ENCODE results near the gene DYNC1H1.

DYNC1H1 gene

DNA sequence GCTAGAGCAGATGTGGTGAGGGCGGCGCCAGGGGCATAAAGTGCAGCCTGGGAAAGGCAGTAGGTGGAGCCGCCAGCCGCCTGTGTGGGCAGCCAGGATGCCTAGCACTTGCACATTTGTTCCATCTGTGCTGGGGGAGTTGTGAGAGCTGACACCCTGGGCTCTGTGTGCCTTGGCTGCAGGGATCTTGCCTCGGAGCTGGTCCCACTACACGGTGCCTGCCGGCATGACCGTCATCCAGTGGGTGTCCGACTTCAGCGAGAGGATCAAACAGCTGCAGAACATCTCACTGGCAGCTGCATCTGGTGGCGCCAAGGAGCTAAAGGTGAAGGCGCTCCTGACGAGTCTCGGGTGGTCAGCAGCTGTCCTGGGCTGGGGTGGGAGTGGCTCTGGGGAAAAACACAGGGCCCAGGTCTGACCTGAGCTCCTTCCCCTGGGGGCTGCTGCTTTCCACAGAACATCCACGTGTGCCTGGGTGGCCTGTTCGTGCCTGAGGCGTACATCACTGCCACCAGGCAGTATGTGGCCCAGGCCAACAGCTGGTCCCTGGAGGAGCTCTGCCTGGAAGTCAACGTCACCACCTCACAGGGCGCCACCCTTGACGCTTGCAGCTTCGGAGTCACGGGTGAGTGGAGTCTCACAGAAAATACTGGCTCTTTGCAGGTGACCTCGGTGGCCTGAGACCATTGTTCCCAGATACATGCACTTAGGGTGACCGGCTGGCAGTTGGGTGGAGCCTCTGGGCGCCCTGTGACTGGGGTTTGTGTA is 85.1 kb downstream of the DYNC1H1 start:
- DNase-seq (ENCODE audit: low read depth): no peak
- TF ChIP-seq, protein P1, sequence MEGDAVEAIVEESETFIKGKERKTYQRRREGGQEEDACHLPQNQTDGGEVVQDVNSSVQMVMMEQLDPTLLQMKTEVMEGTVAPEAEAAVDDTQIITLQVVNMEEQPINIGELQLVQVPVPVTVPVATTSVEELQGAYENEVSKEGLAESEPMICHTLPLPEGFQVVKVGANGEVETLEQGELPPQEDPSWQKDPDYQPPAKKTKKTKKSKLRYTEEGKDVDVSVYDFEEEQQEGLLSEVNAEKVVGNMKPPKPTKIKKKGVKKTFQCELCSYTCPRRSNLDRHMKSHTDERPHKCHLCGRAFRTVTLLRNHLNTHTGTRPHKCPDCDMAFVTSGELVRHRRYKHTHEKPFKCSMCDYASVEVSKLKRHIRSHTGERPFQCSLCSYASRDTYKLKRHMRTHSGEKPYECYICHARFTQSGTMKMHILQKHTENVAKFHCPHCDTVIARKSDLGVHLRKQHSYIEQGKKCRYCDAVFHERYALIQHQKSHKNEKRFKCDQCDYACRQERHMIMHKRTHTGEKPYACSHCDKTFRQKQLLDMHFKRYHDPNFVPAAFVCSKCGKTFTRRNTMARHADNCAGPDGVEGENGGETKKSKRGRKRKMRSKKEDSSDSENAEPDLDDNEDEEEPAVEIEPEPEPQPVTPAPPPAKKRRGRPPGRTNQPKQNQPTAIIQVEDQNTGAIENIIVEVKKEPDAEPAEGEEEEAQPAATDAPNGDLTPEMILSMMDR (IDR thresholded peaks at IDR 0.05; ENCODE audit: low read length, missing control alignments): no peak

DNA sequence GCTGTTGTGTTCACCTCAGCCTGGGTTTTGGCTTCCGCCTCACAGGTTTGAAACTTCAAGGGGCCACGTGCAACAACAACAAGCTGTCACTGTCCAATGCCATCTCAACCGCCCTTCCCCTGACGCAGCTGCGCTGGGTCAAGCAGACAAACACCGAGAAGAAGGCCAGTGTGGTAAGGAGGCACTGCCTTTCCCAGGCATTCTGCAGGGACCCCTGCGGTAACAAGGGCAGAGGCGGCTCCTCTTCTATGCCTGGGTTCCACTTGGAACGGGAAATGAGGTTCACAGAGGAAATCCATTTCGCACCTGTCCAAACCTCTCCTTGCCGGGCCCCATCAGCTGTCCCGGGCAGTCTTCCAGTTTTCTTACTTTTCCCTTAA is 85.6 kb downstream of the DYNC1H1 start:
- no peak for DNase-seq (ENCODE audit: low read depth)
- TF ChIP-seq, protein P1 (IDR thresholded peaks at IDR 0.05; ENCODE audit: low read length, missing control alignments): no peak
- H3K4me3 ChIP-seq (replicated peaks; ENCODE audit: low read depth, low read length): no peak overlapping the region

More for the DNA sequence above, 85.1 kb downstream of the DYNC1H1 start:
- H3K4me3 ChIP-seq (replicated peaks; ENCODE audit: low read depth, low read length): no peak overlapping the region

DNA sequence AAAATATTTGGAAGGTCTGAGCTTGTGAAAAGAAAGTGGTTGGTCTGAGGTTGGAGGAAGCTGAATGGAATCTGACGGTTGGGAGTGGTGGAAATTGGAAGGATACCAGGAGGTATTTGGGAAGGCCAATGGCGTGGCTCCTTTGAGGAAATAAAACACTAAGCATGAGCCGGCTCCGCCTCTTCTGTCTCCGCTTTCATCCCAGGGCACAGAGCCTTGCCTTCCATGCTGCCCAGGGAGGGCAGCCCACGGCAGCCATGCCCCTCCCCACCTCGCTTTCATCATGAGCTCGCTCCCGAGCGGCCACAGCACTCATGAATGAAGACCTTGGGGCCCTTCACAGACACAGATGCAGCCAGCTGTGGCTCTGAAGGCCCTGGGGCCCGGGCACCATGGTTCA is 86.3 kb downstream of the DYNC1H1 start:
- H3K4me3 ChIP-seq (replicated peaks; ENCODE audit: low read depth, low read length): no peak overlapping the region
- no peak for DNase-seq (ENCODE audit: low read depth)
- TF ChIP-seq, protein P1 (IDR thresholded peaks at IDR 0.05; ENCODE audit: low read length, missing control alignments): no peak

DNA sequence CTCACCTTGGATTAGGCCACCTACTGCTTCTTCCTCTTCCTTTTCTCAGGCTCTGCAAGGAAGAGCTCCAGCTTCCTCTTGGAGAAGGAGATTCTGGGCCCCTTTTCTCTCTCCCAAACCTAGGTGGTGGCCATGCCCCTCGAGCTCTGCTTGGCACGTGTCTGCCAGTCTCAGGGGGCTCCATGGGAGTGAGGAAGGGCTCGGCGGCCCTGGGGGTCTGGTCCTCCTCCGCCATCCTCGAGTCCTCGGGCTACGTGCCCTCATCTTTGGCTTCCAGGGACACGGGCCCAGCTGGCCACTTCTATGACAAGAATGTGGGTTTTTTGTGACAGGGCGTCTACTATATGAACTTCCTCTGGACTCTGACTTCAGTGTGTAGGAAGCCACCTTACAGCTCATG is 88.1 kb downstream of the DYNC1H1 start:
- no peak overlapping the region for H3K4me3 ChIP-seq (replicated peaks; ENCODE audit: low read depth, low read length)
- no peak for DNase-seq (ENCODE audit: low read depth)
- TF ChIP-seq, protein P1 (IDR thresholded peaks at IDR 0.05; ENCODE audit: low read length, missing control alignments): no peak

DNA sequence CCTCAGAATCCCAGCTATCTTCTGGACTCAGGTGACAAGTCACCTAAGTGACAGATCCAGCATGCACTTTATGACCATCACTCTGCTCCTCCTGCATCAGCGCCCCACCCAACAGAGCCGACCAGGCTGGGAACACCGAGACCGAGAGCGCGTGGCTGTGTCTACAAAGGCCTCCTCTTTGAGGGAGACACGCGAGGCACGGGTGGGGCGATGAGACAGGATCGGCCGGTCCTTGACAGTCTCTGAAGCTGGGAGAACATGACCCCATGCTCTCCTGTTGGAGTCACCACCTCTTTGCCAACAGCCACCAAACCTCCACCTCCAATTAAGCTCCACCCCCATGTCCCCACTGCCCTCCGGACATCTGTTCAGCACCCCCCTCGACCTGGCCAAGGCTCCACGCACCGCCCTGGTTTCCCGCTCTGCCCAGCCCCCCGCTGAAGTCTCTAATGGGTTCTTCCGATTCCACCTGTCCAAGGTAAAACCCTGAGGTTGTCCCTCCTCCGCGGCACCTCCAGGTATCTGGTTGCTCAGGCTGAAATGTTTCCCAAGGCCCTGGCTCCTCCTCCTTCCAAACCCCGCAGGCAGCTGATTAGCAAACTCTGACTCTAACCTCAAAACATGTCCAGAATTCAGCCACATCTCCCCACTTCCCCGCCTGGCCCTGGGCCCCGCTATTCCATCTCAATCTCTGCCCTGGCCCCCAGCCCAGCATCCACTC is 91.0 kb downstream of the DYNC1H1 start:
- no peak overlapping the region for H3K4me3 ChIP-seq (replicated peaks; ENCODE audit: low read depth, low read length)
- TF ChIP-seq, protein P1 (IDR thresholded peaks at IDR 0.05; ENCODE audit: low read length, missing control alignments): no peak
- peak; percentile 60 for DNase-seq (ENCODE audit: low read depth)

DNA sequence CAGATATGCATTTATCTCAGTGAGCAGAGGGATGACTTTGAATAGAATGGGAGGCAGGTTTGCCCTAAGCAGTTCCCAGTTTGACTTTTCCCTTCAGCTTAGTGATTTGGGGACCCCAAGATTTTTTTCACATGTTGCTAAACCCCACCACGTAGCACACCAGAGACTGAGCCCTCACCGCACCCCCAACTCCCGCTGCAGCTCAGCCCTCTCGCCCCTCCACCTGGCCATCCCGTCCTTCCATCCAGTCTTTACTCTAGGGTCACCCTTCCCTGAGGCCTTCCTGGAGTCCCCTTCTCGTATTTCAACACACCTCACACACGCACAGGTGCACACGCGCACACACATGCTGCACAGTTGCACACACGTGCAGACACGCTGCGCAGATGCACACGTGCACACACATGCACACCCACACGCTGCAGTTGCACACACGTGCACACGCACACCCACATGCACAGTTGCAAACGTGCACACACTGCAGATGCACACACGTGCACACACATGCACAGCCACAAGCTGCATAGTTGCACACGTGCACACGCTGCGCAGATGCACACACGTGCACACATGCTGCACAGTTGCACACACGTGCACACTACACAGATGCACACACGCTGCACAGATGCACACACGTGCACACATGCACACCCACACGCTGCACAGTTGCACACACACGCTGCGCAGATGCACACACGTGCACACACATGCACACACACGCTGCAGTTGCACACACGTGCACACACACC is 92.5 kb downstream of the DYNC1H1 start:
- H3K4me3 ChIP-seq (replicated peaks; ENCODE audit: low read depth, low read length): no peak overlapping the region
- DNase-seq (ENCODE audit: low read depth): no peak
- TF ChIP-seq, protein P1 (IDR thresholded peaks at IDR 0.05; ENCODE audit: low read length, missing control alignments): no peak

All from fibroblast of pulmonary artery (primary cell).